Suprapubic skin (tissue), 4 donors: ENCODE measurements around the gene DPEP1. TPM values are rescaled to one million over a fixed set of nuclear protein-coding genes. Genes with fewer than 3 reads are reported as not detected.
A peak's percentile ranks its signal among the peaks of the same experiment; 100 is the strongest.

Source experiments
- DNase-seq, 2 donors: peaks; one replicate each; pipeline ENCODE4 v3.0.0-alpha.2; 2019; ENCODE audit warnings: low spot score in 2 of 2
- H3K27ac ChIP-seq: fragments of 200-600 bp; sonication (generic); one replicate; pipeline ENCODE4 v1.5.1; 2019
- H3K27me3 ChIP-seq: fragments of 200-600 bp; sonication (generic); one replicate; pipeline ENCODE4 v1.5.1; 2019
- H3K36me3 ChIP-seq: fragments of 200-600 bp; sonication (generic); one replicate; pipeline ENCODE4 v1.5.1; 2019
- H3K4me1 ChIP-seq: fragments of 200-600 bp; sonication (generic); one replicate; pipeline ENCODE4 v1.5.1; 2019
- H3K4me3 ChIP-seq: fragments of 200-600 bp; sonication (generic); one replicate; pipeline ENCODE4 v1.5.1; 2019; ENCODE audit warnings: mild to moderate bottlenecking
- H3K9me3 ChIP-seq: fragments of 200-600 bp; sonication (generic); one replicate; pipeline ENCODE4 v1.5.1; 2019
- EP300 ChIP-seq: sonication (generic); formaldehyde crosslinking; IDR thresholded peaks from one replicate; pipeline ENCODE4 v1.6.1; 2017; ENCODE audit warnings: antibody characterized with exemption
- POLR2A ChIP-seq, 2 donors: fragments of 450-650 bp; IDR thresholded peaks; one replicate each; pipeline ENCODE4 v1.6.1; 2017; ENCODE audit warnings: antibody characterized with exemption in 2 of 2, mild to moderate bottlenecking in 2 of 2, moderate library complexity in 2 of 2
- POLR2AphosphoS5 ChIP-seq, 3 donors: sonication (generic); formaldehyde crosslinking; IDR thresholded peaks; one replicate each; pipeline ENCODE4 v1.6.1; 2017; ENCODE audit warnings: antibody characterized with exemption in 3 of 3
- WGBS: methylation state at CpG from one replicate; pipeline ENCODE4 v1.1.5; 2018; 5-methylcytosine and 5-hydroxymethylcytosine counted together
- total RNA-seq, 4 donors: library from RNA; depleted of rRNA; stranded (reverse); fragments of >200 nt; gene quantifications; one replicate each; pipeline ENCODE4 v1.1.0, GENCODE V29; 2016
- TF ChIP-seq, protein P1 (sequence below), 2 donors: fragments of 200-600 bp in 1 of 2; fragments of 450-650 bp in 1 of 2; sonication (generic) in 1 of 2; IDR thresholded peaks; one replicate each; pipeline ENCODE4 v1.5.1; 2016 to 2019; ENCODE audit warnings: antibody characterized with exemption in 2 of 2, mild to moderate bottlenecking in 1 of 2, moderate library complexity in 1 of 2

The DPEP1 gene
- total RNA-seq, 4 donors from 2014 or later: 1.3 to 2.3 (median 2.2) TPM; not detected in 1

- peaks cover 42% of the 10 kb centered on the region for H3K27me3 ChIP-seq
- H3K36me3 ChIP-seq: no peaks in the 10 kb centered on the region
- H3K9me3 ChIP-seq: no peaks in the 10 kb centered on the region
- no peak overlapping the region for H3K27ac ChIP-seq
- peak overlapping the region; percentile 42 for H3K4me3 ChIP-seq
- peaks cover 30% of the 10 kb centered on the region for H3K4me1 ChIP-seq
- DNase-seq: no peak
- 11% methylated on average over 23 of the region's 89 CpGs for WGBS
- TF ChIP-seq EP300 (no peak), POLR2A (IDR thresholded peaks at IDR 0.05) (no peak)
Observed at GRCh38 chr16:89576153-89577054, 37.0 kb upstream of the DPEP1 start.

DNA sequence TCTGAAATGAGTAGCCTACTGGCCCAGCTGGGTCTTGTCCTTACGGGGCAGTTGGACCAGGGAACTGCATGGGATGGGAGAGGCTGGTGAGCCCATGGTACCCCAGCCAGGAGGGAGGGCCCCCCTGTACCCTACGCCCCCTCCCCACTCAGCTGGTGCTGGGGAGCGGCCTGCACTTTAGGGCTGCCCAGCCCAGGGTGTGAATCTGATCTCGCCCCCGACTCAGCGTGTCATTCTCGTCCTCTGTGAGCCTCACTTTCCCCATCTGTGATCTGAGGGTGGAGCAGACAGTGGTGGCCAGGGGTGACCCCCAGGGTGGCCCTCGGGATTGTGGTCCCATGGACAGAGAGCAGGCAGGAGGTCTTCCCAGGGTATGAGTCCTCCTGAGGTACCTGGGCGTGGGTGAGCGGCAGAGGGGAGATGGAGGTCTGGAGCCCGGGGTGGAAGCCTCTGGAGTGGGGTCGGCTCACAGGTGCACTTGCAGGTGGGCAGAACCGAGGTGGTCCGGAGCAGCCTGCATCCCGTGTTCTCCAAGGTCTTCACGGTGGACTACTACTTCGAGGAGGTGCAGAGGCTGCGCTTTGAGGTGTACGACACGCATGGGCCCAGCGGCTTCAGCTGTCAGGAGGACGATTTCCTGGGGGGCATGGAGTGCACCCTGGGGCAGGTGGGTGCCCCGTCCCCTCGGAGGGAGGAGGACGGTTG is 36.2 kb upstream of the DPEP1 start:
- 91% methylated on average over 10 of the region's 25 CpGs for WGBS
- TF ChIP-seq POLR2AphosphoS5 (IDR thresholded peaks at IDR 0.05): no peak
- no peak for TF ChIP-seq POLR2A (IDR thresholded peaks at IDR 0.05)
- TF ChIP-seq EP300: no peak
- TF ChIP-seq, protein P1, sequence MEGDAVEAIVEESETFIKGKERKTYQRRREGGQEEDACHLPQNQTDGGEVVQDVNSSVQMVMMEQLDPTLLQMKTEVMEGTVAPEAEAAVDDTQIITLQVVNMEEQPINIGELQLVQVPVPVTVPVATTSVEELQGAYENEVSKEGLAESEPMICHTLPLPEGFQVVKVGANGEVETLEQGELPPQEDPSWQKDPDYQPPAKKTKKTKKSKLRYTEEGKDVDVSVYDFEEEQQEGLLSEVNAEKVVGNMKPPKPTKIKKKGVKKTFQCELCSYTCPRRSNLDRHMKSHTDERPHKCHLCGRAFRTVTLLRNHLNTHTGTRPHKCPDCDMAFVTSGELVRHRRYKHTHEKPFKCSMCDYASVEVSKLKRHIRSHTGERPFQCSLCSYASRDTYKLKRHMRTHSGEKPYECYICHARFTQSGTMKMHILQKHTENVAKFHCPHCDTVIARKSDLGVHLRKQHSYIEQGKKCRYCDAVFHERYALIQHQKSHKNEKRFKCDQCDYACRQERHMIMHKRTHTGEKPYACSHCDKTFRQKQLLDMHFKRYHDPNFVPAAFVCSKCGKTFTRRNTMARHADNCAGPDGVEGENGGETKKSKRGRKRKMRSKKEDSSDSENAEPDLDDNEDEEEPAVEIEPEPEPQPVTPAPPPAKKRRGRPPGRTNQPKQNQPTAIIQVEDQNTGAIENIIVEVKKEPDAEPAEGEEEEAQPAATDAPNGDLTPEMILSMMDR (IDR thresholded peaks at IDR 0.05): no peak
- Histone ChIP-seq H3K4me1 (peaks cover 29% of the 10 kb centered on the region), H3K36me3 (no peaks in the 10 kb centered on the region), H3K9me3 (no peaks in the 10 kb centered on the region), H3K4me3 (no peak overlapping the region), H3K27ac (no peak overlapping the region), H3K27me3 (peaks cover 35% of the 10 kb centered on the region)
- DNase-seq: no peak

DNA sequence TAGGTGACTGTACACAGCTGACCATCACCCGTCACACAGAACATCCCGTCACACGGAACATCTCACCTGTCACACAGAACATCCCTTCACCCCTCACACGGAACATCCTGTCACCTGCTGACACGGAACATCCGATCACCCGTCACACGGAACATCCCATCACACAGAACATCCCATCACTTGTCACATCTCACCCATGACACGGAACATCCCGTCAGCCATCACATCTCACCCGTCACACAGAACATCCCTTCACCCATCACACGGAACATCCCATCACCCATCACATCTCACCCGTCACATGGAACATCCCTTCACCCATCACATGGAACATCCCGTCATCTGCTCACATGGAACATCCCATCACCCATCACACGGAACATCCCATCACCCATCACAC is 34.1 kb upstream of the DPEP1 start:
- H3K36me3 ChIP-seq: no peaks in the 10 kb centered on the region
- H3K9me3 ChIP-seq: no peaks in the 10 kb centered on the region
- no peak overlapping the region for H3K4me3 ChIP-seq
- H3K27ac ChIP-seq: no peak overlapping the region
- TF ChIP-seq, protein P1 (IDR thresholded peaks at IDR 0.05): no peak
- TF ChIP-seq POLR2AphosphoS5 (IDR thresholded peaks at IDR 0.05) (no peak), EP300 (no peak), POLR2A (IDR thresholded peaks at IDR 0.05) (no peak)
- DNase-seq: no peak
- peaks cover 31% of the 10 kb centered on the region for H3K4me1 ChIP-seq
- WGBS: 93% methylated on average over 15 of the region's 15 CpGs
- H3K27me3 ChIP-seq: peaks cover 28% of the 10 kb centered on the region

- no peak for DNase-seq
- Histone ChIP-seq H3K4me1 (peaks cover 16% of the 10 kb centered on the region), H3K4me3 (no peak overlapping the region), H3K9me3 (no peaks in the 10 kb centered on the region), H3K27me3 (peaks cover 10% of the 10 kb centered on the region), H3K27ac (no peak overlapping the region), H3K36me3 (no peaks in the 10 kb centered on the region)
- WGBS: 90% methylated on average over 33 of the region's 33 CpGs
- TF ChIP-seq EP300: no peak
- TF ChIP-seq, protein P1 (IDR thresholded peaks at IDR 0.05): no peak
- no peak for TF ChIP-seq POLR2AphosphoS5 (IDR thresholded peaks at IDR 0.05)
- TF ChIP-seq POLR2A (IDR thresholded peaks at IDR 0.05): no peak
Observed at GRCh38 chr16:89581045-89581695, 32.3 kb upstream of the DPEP1 start.

GRCh38 chr16:89581861-89582563 is 31.4 kb upstream of the DPEP1 start:
- DNase-seq: no peak
- Histone ChIP-seq H3K9me3 (no peaks in the 10 kb centered on the region), H3K27me3 (peaks cover 2% of the 10 kb centered on the region), H3K4me1 (peaks cover 13% of the 10 kb centered on the region), H3K36me3 (no peaks in the 10 kb centered on the region), H3K4me3 (no peak overlapping the region), H3K27ac (no peak overlapping the region)
- TF ChIP-seq POLR2AphosphoS5 (IDR thresholded peaks at IDR 0.05) (peak in 1 of 3 donors; percentile 5), EP300 (no peak)
- TF ChIP-seq, protein P1 (IDR thresholded peaks at IDR 0.05): no peak
- 42% methylated on average over 14 of the region's 15 CpGs for WGBS
